Loucy (cell line): Measurements from ENCODE around the gene PPIG.

ENCODE experiments used
- H2AFZ ChIP-seq: fragments of 200-600 bp; sonication (generic); 2 replicates; pipeline ENCODE4 v1.6.0; 2016; ENCODE audit warnings: antibody characterized with exemption, mild to moderate bottlenecking, low read length, moderate library complexity
- H3F3A ChIP-seq: fragments of 200-600 bp; 2 replicates; pipeline ENCODE4 v1.6.0; 2016; ENCODE audit warnings: antibody characterized with exemption, low read depth, mild to moderate bottlenecking
- H3K27me3 ChIP-seq: fragments of 200-600 bp; sonication (generic); 2 replicates; pipeline ENCODE4 v1.6.1; 2014; ENCODE audit warnings: low read length, mild to moderate bottlenecking; ENCODE audit not compliant: insufficient read depth, poor library complexity, severe bottlenecking
- H3K36me3 ChIP-seq: fragments of 200-600 bp; sonication (generic); 2 replicates; pipeline ENCODE4 v1.6.1; 2016; ENCODE audit warnings: low read length; ENCODE audit not compliant: insufficient read depth
- H3K4me1 ChIP-seq: fragments of 200-600 bp; sonication (generic); 2 replicates; pipeline ENCODE4 v1.5.1; 2014; ENCODE audit warnings: low read length, mild to moderate bottlenecking; ENCODE audit not compliant: insufficient read depth, poor library complexity, severe bottlenecking
- H3K4me2 ChIP-seq: fragments of 200-600 bp; sonication (generic); 2 replicates; pipeline ENCODE4 v1.6.0; 2014; ENCODE audit warnings: antibody characterized with exemption, low read length, low read depth, mild to moderate bottlenecking; ENCODE audit not compliant: poor library complexity, severe bottlenecking
- H3K4me3 ChIP-seq: fragments of 200-600 bp; sonication (generic); 2 replicates; pipeline ENCODE4 v1.5.1; 2014; ENCODE audit warnings: low read length, mild to moderate bottlenecking, mixed read lengths; ENCODE audit not compliant: poor library complexity, severe bottlenecking
- H3K79me2 ChIP-seq: fragments of 200-600 bp; sonication (generic); 2 replicates; pipeline ENCODE4 v1.6.1; 2014; ENCODE audit warnings: low read length; ENCODE audit not compliant: insufficient read depth
- H3K9ac ChIP-seq: fragments of 200-600 bp; sonication (generic); 2 replicates; pipeline ENCODE4 v1.6.0; 2014; ENCODE audit warnings: mild to moderate bottlenecking, low read depth, low read length, moderate library complexity; ENCODE audit not compliant: poor library complexity, severe bottlenecking
- H3K9me2 ChIP-seq: fragments of 200-600 bp; sonication (generic); replicated peaks from 2 replicates; pipeline ENCODE4 v1.6.1; 2016; ENCODE audit warnings: low read depth, low read length, mixed read lengths
- H3K9me3 ChIP-seq: fragments of 200-600 bp; sonication (generic); 2 replicates; pipeline ENCODE4 v1.6.1; 2014; ENCODE audit warnings: mild to moderate bottlenecking, antibody characterized with exemption, low read length, low read depth; ENCODE audit not compliant: insufficient read depth
- H4K20me1 ChIP-seq: fragments of 200-600 bp; sonication (generic); 2 replicates; pipeline ENCODE4 v1.6.0; 2014; ENCODE audit warnings: antibody characterized with exemption, low read length, mild to moderate bottlenecking; ENCODE audit not compliant: insufficient read depth, poor library complexity, severe bottlenecking
- EZH2phosphoT487 ChIP-seq: fragments of 200-600 bp; IDR thresholded peaks from 2 replicates; pipeline ENCODE4 v1.6.1; 2018; ENCODE audit warnings: antibody characterized with exemption, mild to moderate bottlenecking, moderate library complexity, borderline replicate concordance
- TF ChIP-seq, protein P1 (sequence below): fragments of 200-600 bp; sonication (generic); conservative IDR thresholded peaks from 2 replicates; pipeline ENCODE4 v1.5.1; 2014; ENCODE audit warnings: mild to moderate bottlenecking, antibody characterized with exemption, low read length

PPIG gene

GRCh38 chr2:169636440-169637097 lies 52.4 kb downstream of the PPIG start:
- no peaks in the 10 kb centered on the region for H3F3A ChIP-seq
- H3K9ac ChIP-seq, result no peak overlapping the region
- H3K4me1 ChIP-seq, result no peaks in the 10 kb centered on the region

GRCh38 chr2:169637620-169638019 lies 53.5 kb downstream of the PPIG start:
- peaks cover 53% of the 10 kb centered on the region for H3K36me3 ChIP-seq
- no peaks in the 10 kb centered on the region for H3K4me1 ChIP-seq
- H3K27me3 ChIP-seq, result no peaks in the 10 kb centered on the region
- no peak overlapping the region for H3K9ac ChIP-seq
- no peak overlapping the region for H3K4me3 ChIP-seq
- H3K79me2 ChIP-seq, result no peaks in the 10 kb centered on the region
- H2AFZ ChIP-seq, result no peak overlapping the region
- H4K20me1 ChIP-seq, result no peaks in the 10 kb centered on the region
- H3K9me3 ChIP-seq, result no peaks in the 10 kb centered on the region
- H3K4me2 ChIP-seq, result no peak overlapping the region
- no peaks in the 10 kb centered on the region for H3F3A ChIP-seq
- TF ChIP-seq EZH2phosphoT487, result no peak
- TF ChIP-seq, protein P1, sequence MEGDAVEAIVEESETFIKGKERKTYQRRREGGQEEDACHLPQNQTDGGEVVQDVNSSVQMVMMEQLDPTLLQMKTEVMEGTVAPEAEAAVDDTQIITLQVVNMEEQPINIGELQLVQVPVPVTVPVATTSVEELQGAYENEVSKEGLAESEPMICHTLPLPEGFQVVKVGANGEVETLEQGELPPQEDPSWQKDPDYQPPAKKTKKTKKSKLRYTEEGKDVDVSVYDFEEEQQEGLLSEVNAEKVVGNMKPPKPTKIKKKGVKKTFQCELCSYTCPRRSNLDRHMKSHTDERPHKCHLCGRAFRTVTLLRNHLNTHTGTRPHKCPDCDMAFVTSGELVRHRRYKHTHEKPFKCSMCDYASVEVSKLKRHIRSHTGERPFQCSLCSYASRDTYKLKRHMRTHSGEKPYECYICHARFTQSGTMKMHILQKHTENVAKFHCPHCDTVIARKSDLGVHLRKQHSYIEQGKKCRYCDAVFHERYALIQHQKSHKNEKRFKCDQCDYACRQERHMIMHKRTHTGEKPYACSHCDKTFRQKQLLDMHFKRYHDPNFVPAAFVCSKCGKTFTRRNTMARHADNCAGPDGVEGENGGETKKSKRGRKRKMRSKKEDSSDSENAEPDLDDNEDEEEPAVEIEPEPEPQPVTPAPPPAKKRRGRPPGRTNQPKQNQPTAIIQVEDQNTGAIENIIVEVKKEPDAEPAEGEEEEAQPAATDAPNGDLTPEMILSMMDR, result no peak
- no peaks in the 10 kb centered on the region for H3K9me2 ChIP-seq

More at GRCh38 chr2:169636440-169637097, 52.4 kb downstream of the PPIG start:
- H2AFZ ChIP-seq, result no peak overlapping the region
- H4K20me1 ChIP-seq, result no peaks in the 10 kb centered on the region
- H3K4me2 ChIP-seq, result no peak overlapping the region
- H3K79me2 ChIP-seq, result no peaks in the 10 kb centered on the region
- no peaks in the 10 kb centered on the region for H3K27me3 ChIP-seq
- peaks cover 61% of the 10 kb centered on the region for H3K36me3 ChIP-seq
- H3K4me3 ChIP-seq, result no peak overlapping the region
- H3K9me2 ChIP-seq, result no peaks in the 10 kb centered on the region
- H3K9me3 ChIP-seq, result no peaks in the 10 kb centered on the region
- no peak for TF ChIP-seq EZH2phosphoT487
- TF ChIP-seq, protein P1, result no peak

DNA sequence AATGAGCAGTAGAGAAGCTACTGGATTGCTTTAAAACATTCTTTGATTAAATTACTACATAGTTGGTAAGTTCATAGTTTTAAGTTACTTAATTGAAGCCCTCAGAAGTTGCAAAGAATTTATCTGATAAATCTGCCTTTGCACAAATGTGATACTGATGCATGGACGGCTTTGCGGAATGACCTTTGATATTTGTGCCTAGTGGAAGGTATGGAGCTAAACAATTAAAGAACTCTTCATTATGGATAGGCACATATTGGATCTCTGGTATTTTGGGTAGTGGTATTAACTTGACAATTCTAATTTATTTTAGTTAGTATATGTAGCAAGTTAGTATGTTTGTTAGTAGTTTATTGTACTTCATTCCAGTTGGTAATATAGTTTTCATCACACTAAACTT lies 56.0 kb downstream of the PPIG start:
- H3K4me1 ChIP-seq, result no peaks in the 10 kb centered on the region
- no peak overlapping the region for H2AFZ ChIP-seq
- no peaks in the 10 kb centered on the region for H3K9me3 ChIP-seq
- H3K79me2 ChIP-seq, result no peaks in the 10 kb centered on the region
- TF ChIP-seq EZH2phosphoT487, result no peak
- TF ChIP-seq, protein P1, result no peak
- no peak overlapping the region for H3K4me3 ChIP-seq
- no peak overlapping the region for H3K9ac ChIP-seq
- H3F3A ChIP-seq, result no peaks in the 10 kb centered on the region
- H4K20me1 ChIP-seq, result no peaks in the 10 kb centered on the region
- peaks cover 29% of the 10 kb centered on the region; the same call in 1 of the 2 replicates for H3K36me3 ChIP-seq
- H3K27me3 ChIP-seq, result no peaks in the 10 kb centered on the region
- H3K9me2 ChIP-seq, result no peaks in the 10 kb centered on the region
- H3K4me2 ChIP-seq, result no peak overlapping the region
